PFSK-1 (cell line): ENCODE measurements around the gene GRIN1.

Experiments used
- FOXP2 ChIP-seq: optimal IDR thresholded peaks from 2 replicates; pipeline ENCODE3; 2011; ENCODE audit warnings: borderline replicate concordance, control low read depth, inconsistent platforms; ENCODE audit not compliant: insufficient read depth; ENCODE audit errors: extremely low read length, extremely low read depth
- POLR2AphosphoS5 ChIP-seq: IDR thresholded peaks from 2 replicates; pipeline ENCODE4 v1.6.1; 2012; ENCODE audit warnings: low read depth, mild to moderate bottlenecking, control low read depth, low read length, moderate library complexity
- SIN3A ChIP-seq: IDR thresholded peaks from 2 replicates; pipeline ENCODE4 v1.6.1; 2012; ENCODE audit warnings: mild to moderate bottlenecking, low read length, moderate library complexity, borderline replicate concordance; ENCODE audit not compliant: insufficient read depth
- TAF1 ChIP-seq: IDR thresholded peaks from 2 replicates; pipeline ENCODE4 v1.6.1; 2012; ENCODE audit warnings: low read length, control low read depth, borderline replicate concordance; ENCODE audit not compliant: insufficient read depth
- TF ChIP-seq, protein P1 (sequence below), 2 experiments: IDR thresholded peaks; 2 replicates each; pipeline versions ENCODE4 v1.6.1 to v1.8.0; 2011 to 2012; ENCODE audit warnings: low read depth in 2 of 2, low read length in 2 of 2, control low read depth in 1 of 2, inconsistent platforms in 1 of 2, mild to moderate bottlenecking in 1 of 2, moderate library complexity in 1 of 2; ENCODE audit not compliant: insufficient read depth in 1 of 2

GRIN1 gene

DNA sequence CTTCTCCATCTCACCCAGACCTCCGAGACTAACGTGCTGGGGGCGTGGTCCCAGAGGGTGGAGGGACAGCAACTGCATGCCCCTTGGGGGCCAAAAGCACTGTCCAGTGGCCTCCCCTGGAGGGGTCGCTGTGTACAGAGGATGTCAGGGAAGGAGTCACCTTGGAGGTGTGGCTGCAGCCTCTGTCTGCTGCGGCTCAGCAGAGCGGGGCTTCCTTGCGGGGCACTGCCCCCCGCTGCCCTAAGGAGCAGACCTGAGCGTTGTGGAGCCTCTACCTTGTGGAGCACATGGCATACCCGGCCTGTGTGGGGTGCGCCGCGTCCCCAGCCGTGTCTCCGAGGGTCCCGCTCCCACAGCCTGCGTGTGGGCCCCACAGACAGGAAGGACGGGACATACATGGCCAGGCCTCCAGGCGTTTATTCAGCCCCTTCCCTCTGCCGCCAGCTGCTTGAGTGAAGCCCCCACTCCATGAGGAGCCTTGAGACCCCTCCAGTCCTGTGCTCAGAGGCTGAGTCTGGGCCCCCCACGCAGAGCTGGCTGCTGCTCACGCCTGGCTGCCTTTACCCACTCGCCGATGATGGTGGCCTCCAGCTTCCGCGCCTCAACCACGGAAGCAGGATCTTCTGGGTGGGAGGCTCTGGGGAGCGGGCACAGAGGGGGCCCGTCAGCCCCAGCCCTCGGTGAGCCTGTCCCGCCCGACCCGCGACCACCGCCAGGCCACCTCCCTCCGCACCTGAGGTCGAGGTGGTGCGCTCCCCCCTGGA is 28.6 kb upstream of the GRIN1 start:
- no peak for TF ChIP-seq FOXP2
- TF ChIP-seq TAF1: no peak
- TF ChIP-seq SIN3A: no peak
- TF ChIP-seq, protein P1, sequence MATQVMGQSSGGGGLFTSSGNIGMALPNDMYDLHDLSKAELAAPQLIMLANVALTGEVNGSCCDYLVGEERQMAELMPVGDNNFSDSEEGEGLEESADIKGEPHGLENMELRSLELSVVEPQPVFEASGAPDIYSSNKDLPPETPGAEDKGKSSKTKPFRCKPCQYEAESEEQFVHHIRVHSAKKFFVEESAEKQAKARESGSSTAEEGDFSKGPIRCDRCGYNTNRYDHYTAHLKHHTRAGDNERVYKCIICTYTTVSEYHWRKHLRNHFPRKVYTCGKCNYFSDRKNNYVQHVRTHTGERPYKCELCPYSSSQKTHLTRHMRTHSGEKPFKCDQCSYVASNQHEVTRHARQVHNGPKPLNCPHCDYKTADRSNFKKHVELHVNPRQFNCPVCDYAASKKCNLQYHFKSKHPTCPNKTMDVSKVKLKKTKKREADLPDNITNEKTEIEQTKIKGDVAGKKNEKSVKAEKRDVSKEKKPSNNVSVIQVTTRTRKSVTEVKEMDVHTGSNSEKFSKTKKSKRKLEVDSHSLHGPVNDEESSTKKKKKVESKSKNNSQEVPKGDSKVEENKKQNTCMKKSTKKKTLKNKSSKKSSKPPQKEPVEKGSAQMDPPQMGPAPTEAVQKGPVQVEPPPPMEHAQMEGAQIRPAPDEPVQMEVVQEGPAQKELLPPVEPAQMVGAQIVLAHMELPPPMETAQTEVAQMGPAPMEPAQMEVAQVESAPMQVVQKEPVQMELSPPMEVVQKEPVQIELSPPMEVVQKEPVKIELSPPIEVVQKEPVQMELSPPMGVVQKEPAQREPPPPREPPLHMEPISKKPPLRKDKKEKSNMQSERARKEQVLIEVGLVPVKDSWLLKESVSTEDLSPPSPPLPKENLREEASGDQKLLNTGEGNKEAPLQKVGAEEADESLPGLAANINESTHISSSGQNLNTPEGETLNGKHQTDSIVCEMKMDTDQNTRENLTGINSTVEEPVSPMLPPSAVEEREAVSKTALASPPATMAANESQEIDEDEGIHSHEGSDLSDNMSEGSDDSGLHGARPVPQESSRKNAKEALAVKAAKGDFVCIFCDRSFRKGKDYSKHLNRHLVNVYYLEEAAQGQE (IDR thresholded peaks at IDR 0.05; ENCODE audit: insufficient read depth in 1 of 2, low read depth in 2 of 2, low read length in 2 of 2): no peak
- TF ChIP-seq POLR2AphosphoS5: no peak

DNA sequence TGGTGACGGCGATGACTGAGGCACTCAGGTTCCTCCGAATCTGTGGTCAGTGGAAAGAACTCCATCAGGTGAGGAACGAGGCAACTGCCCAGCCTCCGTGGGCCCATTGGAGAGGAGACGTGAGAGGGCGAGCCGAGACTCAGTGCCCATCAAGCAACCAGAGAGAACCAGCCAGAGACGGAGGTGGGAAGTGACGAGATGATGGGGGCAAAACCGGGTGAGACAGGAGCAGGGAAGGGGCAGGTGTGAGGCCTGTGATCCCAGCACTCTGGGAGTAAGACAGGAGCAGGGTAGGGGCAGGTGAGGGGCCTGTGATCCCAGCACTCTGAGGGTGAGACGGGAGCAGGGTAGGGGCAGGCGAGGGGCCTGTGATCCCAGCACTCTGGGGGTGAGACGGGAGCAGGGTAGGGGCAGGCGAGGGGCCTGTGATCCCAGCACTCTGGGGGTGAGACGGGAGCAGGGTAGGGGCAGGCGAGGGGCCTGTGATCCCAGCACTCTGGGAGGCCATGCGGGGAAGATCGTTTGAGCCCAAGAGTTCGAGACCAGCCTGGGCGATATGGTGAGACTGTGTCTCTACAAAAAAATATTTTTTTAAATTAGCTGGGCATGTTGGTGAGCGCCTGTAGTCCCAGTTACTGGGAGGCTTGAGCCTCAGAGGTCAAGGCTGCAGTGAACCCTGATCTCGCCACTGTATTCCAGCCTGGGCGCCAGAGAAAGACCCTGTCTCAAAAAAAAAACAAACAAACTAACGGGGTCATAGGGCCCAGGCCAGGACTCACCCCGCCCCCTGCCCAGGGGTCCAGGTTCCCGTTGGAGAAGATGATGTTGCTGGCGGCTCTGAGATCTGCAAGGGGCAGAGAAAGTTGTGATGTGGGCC is 27.8 kb upstream of the GRIN1 start:
- TF ChIP-seq SIN3A (no peak), FOXP2 (no peak), TAF1 (no peak), POLR2AphosphoS5 (no peak)
- TF ChIP-seq, protein P1 (IDR thresholded peaks at IDR 0.05; ENCODE audit: insufficient read depth in 1 of 2, low read depth in 2 of 2, low read length in 2 of 2): no peak

GRCh38 chr9:137111788-137112563 is 27.0 kb upstream of the GRIN1 start:
- TF ChIP-seq, protein P1 (IDR thresholded peaks at IDR 0.05; ENCODE audit: insufficient read depth in 1 of 2, low read depth in 2 of 2, low read length in 2 of 2): no peak
- TF ChIP-seq FOXP2: no peak
- no peak for TF ChIP-seq TAF1
- no peak for TF ChIP-seq SIN3A
- no peak for TF ChIP-seq POLR2AphosphoS5

DNA sequence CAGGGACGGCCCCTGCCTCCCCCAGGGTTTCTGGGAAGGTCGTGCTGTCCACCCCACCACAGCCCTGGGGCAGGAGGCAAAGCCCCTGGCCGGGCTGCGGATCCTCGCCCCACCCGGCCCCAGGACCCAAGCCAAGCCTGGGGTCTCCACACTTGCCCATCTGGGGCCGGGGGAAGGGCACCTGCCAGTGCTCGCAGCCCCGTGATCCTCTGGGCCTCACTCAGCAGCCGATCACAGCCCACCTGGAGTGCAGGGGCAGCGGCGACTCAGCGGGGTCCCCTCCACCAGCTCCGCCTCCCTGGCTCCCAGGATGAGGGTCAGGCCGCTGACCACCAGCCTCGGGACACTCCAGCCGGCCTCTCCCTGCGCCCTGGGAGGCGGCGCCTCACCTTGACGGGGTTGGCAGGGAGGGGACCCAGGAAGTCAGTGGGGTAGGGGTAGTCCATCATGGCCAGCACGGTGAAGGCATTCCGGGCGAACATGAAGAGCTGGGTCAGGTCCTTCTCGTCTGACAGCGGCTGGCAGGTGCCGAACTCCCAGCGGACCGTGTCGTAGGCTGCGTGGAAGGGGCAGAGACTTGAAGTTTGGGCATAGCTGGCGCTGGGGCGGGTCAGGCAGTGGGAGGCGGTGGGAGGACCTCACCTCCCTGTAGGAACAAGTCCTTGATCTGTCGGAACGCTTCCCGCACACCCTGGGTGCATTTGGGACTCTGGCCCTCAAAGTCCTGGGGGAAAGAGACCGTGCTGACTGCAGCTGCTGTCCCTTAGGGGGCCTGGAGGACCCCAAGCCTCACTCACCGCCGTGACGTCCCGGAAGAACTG is 26.2 kb upstream of the GRIN1 start:
- no peak for TF ChIP-seq SIN3A
- no peak for TF ChIP-seq POLR2AphosphoS5
- TF ChIP-seq, protein P1 (IDR thresholded peaks at IDR 0.05; ENCODE audit: insufficient read depth in 1 of 2, low read depth in 2 of 2, low read length in 2 of 2): no peak
- TF ChIP-seq FOXP2: no peak
- no peak for TF ChIP-seq TAF1
